ENCODE results near the gene KRTAP10-2.

The KRTAP10-2 gene

DNA sequence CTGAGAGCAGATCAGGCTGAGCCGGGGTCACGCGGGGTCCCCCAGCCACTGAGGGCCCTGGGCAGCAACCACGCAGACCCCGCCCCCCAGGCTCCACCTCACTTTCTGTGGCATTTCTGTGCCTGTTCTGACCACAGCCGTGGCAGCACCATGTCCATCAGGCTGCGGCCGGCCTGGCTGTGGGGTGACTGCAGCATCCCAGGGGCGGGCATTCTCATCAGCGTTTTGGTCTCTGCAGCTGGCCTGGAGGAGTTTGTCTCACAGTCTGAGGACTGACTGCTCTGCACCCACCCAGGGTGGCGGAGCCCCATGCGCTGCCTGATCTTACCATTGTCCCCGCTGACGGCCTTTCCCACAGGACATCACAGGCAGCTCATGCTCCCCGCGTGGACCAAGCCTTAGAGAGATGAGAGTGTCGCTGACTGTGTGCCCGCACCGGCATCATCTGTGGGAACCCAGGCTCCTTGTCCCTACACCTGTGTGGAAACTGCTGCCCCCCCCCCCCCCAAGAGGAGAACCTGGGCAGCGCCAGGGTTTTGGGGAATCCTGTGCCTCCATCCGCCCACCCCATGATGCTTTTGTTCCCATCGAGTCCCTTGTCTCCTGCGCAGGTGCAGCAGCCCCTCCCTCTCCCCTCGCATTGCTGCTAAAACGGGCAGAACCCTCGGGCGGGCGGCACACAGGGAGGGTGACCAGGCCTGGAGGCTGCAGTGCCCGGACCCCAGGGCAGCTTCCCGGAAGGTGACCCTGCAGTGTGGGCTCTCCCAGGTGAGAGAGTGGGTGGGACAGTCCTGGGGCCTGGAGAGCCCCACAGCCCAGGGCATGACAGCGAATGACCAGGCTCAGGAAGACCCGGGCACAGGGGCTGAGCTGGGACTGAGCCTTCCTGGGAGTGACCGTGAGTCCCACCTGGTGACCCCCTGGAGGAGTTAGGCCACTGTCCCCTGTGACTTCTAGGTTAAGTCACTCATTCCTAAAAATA, 13.1 kb downstream of the KRTAP10-2 start:
- DNase-seq: no peak

- DNase-seq: no peak
These were observed 15.3 kb downstream of the KRTAP10-2 start for GRCh38 chr21:44535963-44536362.

- no peak for DNase-seq
These were observed 16.6 kb downstream of the KRTAP10-2 start for GRCh38 chr21:44534688-44535087.

GRCh38 chr21:44533891-44534627, 17.2 kb downstream of the KRTAP10-2 start:
- no peak for DNase-seq

- no peak for DNase-seq
These were observed 18.0 kb downstream of the KRTAP10-2 start for GRCh38 chr21:44533121-44533890.

DNA sequence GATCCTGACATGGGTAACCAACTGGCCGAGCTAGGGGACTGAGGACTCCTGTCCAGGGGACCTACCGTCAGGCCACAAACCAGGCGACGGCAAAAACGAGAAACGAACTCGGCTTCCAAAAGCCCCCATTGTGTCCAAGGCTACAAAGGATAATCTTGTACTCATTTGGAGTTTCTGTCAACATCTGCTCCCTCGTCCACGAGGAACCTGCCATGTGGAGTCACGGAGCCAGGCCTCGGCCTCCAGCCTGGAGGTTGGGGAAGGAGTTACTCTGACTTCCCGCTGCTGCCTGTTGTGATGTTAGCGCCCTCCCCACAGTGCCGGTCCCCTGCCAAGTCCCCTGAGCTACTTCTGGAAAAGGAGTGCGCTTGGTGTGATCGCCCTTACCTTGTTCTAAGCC, 18.6 kb downstream of the KRTAP10-2 start:
- no peak for DNase-seq

DNA sequence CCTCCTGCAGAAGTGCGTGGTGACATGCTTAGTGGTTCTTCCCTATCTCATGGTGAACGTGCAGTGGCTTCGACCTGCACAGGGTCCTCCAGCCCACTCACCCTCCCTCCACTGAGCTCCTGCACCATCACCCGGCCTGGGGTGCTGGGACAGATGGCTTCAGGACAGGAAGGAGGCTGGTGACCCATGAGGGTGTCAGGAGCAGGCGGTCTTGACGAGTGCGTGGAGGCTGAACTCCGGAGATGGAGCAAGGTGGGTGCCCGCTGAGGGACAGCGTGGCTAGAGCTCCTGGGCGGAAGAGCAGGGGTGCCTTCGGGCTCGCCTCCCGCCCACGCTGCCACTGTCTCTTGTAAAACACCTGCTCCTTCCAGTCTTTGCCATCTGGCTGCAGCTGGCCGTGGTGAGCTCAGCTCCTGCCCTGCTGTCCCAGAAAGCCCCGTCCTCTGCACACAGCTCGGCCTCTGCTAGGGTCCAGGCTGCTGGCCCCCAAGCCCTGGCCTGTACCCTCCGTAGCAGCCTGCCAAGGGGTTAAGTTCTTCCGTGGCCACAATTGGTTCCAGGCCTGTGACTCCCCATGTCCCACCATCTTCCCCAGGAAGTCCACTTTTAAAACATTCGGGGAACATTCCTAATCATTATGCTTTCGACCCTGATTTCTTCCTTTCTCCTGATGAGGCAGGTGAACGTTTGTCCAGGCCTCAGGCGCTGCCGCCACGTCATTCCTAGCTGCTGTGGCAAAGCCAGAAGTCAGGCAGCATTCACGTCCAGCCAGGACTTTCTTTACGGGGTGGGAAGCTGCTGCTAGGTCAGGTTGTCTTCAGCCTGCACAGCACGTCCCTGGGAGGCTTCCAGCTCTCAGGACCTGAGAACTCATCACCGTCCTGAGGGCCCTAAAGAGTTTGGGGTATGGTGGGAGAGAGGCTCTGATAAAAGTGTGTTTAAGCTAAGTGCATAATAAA, 19.4 kb downstream of the KRTAP10-2 start:
- DNase-seq: peak; percentile 57

GRCh38 chr21:44530903-44531605, 20.3 kb downstream of the KRTAP10-2 start:
- no peak for DNase-seq

DNA sequence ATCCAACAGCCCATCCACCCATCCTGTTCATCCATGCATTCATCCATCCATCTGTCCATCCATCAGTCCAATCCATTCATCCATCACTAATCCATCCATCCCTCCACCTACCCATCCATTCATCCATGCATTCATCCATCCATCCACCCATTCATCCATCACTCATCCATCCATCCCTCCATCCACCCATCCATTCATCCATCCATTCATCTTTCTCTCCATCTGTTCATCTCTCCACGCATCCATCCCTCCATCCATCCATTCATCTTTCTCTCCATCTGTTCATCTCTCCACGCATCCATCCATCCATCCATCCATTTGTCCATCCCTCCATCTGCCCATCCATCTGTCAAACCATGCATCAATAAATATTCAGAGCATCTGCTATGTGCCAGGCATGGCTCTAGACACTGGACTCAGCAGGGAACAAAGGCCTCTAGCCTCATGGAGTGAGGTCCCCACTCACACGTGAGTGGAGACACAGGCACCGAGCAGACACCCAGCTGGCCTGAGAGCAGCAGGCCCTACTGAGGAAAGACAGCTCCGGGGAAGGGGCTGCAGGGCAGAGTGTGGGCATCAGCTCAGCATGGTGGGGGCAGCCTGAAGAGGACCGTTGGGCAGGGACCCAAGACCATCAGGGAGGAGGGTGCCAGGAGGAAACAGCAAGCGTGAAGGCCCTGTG, 20.9 kb downstream of the KRTAP10-2 start:
- DNase-seq: no peak

GRCh38 chr21:44529503-44530125, 21.7 kb downstream of the KRTAP10-2 start:
- DNase-seq: no peak

- DNase-seq: no peak
These were observed 22.3 kb downstream of the KRTAP10-2 start for GRCh38 chr21:44529011-44529421.

DNA sequence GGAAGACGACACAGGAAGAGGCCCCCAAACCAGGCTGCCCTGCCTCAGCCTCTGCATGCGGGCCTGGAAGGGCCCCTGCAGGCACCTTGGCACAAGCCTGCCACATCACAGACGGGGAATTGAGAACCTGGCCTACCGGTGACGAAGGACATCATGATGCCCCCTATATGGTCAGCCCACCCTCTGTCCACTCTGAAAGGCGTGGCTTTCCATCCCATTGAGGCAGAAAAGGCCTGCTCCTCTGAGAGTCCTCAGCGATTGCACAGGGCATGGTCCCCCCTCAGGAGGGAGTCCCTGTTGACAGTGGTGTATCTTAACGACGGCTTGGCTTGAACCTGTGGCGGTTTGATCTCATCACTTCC, 22.7 kb downstream of the KRTAP10-2 start:
- DNase-seq: no peak

DNA sequence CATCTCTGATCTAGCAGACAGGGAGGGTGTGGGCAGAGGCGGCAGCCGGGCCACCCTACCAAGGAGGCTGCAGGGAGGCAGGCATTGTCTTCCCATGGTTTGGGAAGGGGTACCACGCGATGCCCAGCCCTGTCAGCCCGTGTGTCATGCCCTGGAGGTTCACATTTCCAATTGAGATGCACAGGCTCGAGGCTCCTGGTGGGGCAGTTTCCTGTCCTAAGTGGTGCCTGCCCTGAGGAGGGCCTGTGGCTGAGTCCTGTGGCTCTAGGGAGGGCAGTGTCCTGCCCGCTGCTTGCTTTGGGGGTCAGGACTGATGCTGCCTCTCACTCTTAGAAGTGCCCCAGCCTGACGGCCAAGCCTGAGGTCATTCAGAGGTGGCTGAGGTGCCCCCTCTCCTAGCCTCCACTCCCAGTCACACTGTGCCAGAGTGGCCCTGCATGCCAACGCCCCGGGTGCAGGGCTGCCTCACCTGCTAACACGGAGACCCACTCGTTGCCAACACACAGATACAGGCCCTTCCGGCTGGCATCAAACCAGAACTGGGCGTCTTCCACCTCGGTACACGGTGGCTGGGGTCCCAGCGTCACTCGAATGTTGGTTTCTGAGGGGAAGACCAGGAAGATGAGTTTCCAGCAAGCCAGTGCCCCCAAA, 23.2 kb downstream of the KRTAP10-2 start:
- no peak for DNase-seq

DNA sequence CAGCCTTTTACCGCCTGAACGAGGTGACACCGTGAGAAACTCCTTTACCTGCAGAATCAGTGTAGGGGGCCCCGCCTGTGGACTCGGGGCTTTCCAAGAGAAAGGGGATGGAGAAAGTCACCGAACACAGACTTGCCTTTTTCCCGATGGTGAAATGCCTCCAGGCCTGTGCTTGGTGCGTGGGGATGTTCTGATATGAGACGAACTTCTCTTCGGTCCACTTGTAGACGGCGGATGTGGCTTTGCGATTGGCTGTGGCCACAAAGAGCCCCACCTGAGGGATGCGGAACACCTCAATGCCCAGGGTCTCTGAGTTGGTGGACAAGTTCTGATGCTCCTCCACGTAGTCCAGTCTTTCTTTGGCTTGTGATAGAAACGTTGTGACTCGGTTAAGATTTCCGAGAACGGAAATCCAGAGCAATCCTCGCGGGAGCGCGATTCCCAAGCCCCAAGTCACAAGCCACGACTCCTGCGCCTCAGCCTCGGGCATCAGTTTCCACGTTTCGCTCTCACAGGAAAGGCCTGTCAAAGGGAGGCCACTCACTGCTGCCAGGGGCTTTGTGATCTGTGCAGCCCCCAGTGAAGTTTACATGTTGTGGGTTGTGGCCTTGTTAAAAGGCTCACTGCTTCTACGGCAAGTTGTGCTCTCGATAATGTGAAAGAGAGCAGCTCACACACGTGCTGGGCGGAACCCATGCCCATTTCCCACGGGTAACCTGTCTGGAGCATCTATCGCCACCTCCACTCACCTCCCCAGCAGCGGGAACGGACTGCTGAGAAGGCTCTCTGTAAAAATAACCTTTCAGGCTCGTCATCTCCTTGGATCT, 23.9 kb downstream of the KRTAP10-2 start:
- no peak for DNase-seq

DNA sequence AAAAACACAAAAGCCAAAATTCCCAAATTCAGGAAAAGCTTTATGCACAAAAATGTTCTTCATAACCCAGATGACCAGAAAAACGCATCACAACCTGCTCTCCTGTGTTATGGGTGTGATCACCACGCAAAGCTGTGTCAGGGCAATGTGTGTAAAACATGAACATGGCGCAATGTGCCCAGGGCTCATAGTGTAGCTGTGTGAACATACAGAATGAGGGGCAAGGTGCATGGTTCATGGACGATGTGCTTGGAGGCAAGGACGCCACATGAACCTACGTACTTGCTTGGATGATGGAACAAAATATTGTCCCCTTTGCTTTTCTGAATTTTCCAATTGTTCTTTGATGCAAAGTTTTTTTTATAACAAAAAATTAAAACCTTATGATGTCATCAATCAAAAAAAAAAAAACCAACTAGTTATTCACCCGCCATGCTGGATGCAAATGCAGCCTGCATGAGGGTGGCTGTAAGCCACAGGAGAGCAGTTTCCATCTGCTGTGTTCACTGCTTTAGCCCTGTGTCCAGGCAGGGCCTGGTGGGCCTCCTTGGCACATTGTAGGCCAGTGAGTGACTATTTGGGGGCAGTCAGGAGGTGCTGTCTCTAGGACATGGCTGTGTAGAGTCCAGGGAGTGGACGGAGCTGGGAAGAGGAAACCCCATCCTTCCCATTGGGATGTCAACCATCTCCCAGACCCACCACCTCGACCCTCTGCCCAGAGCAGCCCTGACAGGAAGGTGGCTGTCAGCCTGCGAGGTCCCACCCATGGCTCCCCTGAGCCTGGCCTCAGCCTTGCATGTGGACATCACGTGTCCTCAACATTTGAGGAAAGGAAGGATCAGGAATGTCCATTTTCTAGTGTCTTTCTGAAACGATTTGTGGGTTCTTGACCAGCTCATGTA, 25.0 kb downstream of the KRTAP10-2 start:
- DNase-seq: no peak

GRCh38 chr21:44525391-44526095, 25.8 kb downstream of the KRTAP10-2 start:
- DNase-seq: no peak
